Lower leg skin (tissue), 3 donors: ENCODE results near the gene ZNF777.

Source experiments
- POLR2A ChIP-seq, 2 donors: fragments of 450-650 bp; IDR thresholded peaks; one replicate each; pipeline ENCODE4 v1.6.1; 2016 to 2017; ENCODE audit warnings: antibody characterized with exemption in 2 of 2, mild to moderate bottlenecking in 1 of 2, moderate library complexity in 1 of 2
- TF ChIP-seq, protein P1 (sequence below), 3 donors: fragments of 450-650 bp; IDR thresholded peaks; one replicate each; pipeline ENCODE4 v1.5.1; 2016; ENCODE audit warnings: antibody characterized with exemption in 3 of 3, mild to moderate bottlenecking in 3 of 3, moderate library complexity in 2 of 3

DNA sequence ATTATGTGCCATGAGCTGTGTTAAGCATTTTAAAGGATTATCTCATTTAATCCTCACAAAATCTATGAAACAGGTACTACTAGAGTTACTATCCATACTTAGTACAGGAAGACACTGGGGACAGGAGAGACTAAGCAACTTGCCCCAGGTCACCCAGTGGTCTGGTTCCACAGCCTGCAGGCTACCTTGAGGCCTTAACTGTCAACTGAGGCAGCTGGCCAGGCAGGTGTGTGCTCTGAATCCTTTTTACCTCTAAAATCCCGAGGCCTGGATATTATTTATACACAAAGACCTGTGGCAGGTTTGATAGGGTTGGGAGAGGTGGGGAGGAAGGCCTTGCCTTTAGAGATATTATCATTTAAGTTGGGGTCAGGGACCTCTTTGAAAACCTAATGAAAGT, 3.1 kb downstream of the ZNF777 start:
- TF ChIP-seq, protein P1, sequence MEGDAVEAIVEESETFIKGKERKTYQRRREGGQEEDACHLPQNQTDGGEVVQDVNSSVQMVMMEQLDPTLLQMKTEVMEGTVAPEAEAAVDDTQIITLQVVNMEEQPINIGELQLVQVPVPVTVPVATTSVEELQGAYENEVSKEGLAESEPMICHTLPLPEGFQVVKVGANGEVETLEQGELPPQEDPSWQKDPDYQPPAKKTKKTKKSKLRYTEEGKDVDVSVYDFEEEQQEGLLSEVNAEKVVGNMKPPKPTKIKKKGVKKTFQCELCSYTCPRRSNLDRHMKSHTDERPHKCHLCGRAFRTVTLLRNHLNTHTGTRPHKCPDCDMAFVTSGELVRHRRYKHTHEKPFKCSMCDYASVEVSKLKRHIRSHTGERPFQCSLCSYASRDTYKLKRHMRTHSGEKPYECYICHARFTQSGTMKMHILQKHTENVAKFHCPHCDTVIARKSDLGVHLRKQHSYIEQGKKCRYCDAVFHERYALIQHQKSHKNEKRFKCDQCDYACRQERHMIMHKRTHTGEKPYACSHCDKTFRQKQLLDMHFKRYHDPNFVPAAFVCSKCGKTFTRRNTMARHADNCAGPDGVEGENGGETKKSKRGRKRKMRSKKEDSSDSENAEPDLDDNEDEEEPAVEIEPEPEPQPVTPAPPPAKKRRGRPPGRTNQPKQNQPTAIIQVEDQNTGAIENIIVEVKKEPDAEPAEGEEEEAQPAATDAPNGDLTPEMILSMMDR (IDR thresholded peaks at IDR 0.05) = no peak
- TF ChIP-seq POLR2A (IDR thresholded peaks at IDR 0.05) = no peak
